GM19351 (cell line): ENCODE measurements around the gene TBC1D3K.
"Not testable (repeated sequence)": the region's sequence is repeated elsewhere in the genome, so short reads cannot be mapped to it uniquely, and the experiment has no call there.

Experiments
- ATAC-seq: cut with Tn5 transposase; IDR thresholded peaks from one replicate; pipeline ENCODE4 v1.9.1; 2021; ENCODE audit warnings: mild to moderate bottlenecking, moderate library complexity; ENCODE audit not compliant: unreplicated experiment

TBC1D3K gene

GRCh38 chr17:37924115-37924514 lies at the start of gene TBC1D3K:
Gene TBC1D3K, plus strand, starts transcription at chr17:37924415. Its CDS starts 1,585 bp downstream, at chr17:37926000.
- ATAC-seq, result not testable (repeated sequence)

- no peak for ATAC-seq
These were observed 39.7 kb upstream of the TBC1D3K start for GRCh38 chr17:37884516-37884915.

- no peak for ATAC-seq
These were observed 39.1 kb upstream of the TBC1D3K start for GRCh38 chr17:37885136-37885535.

GRCh38 chr17:37888881-37889280 lies 35.3 kb upstream of the TBC1D3K start:
- ATAC-seq, result no peak

GRCh38 chr17:37896961-37897360 lies 27.3 kb upstream of the TBC1D3K start:
- ATAC-seq, result not testable (repeated sequence)
